Nephron progenitor cell (in vitro differentiated cells): ENCODE results near the gene LYRM4.

Experiments used
- DNase-seq: peaks from one replicate; pipeline ENCODE4 v3.0.0; 2021
- H3K27ac Mint-ChIP-seq: 2 replicates; pipeline ENCODE4 v1.8.0; 2021; ENCODE audit warnings: mild to moderate bottlenecking, moderate library complexity, mixed read lengths
- H3K27me3 Mint-ChIP-seq: 2 replicates; pipeline ENCODE4 v1.8.0; 2021; ENCODE audit warnings: mild to moderate bottlenecking, low read depth, mixed read lengths; ENCODE audit not compliant: poor library complexity
- H3K36me3 Mint-ChIP-seq: 2 replicates; pipeline ENCODE4 v1.8.0; 2021; ENCODE audit warnings: low read depth, mixed read lengths
- H3K4me1 Mint-ChIP-seq: 2 replicates; pipeline ENCODE4 v1.8.0; 2021; ENCODE audit warnings: mixed read lengths
- H3K4me3 Mint-ChIP-seq: 2 replicates; pipeline ENCODE4 v1.8.0; 2021; ENCODE audit warnings: mild to moderate bottlenecking, moderate library complexity, mixed read lengths
- H3K9me3 Mint-ChIP-seq: 2 replicates; pipeline ENCODE4 v1.8.0; 2021; ENCODE audit warnings: mild to moderate bottlenecking, moderate library complexity, mixed read lengths
- CTCF ChIP-seq: fragments of 200-600 bp; sonication (generic); IDR thresholded peaks from 2 replicates; pipeline ENCODE4 v1.5.0; 2021; ENCODE audit warnings: antibody characterized with exemption

Gene LYRM4

DNA sequence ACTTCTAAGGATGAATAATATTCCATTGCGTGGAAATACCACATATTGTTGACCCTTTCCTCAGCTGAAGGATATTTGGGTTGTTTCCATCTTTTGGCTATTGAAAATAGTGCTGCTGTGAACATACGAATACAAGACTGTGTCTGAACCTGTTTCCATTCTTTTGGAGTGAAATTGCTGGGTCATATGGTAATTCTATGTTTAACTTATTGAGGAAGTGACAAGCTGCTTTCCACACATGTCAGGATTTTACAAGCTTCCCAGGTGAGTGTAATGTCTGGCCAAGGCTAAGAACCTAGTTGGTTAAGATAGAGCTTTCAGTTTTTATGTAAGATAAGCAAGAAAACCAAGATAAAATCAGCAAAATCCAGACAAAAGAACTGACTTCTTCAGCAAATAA lies 126.8 kb downstream of the LYRM4 start:
- no peak for TF ChIP-seq CTCF
- Mint-ChIP-seq H3K4me1 (peaks cover 24% of the 10 kb centered on the region), H3K36me3 (peaks cover 21% of the 10 kb centered on the region), H3K27ac (no peak overlapping the region), H3K4me3 (no peak overlapping the region), H3K9me3 (peaks cover 12% of the 10 kb centered on the region), H3K27me3 (peaks cover 2% of the 10 kb centered on the region)
- DNase-seq = no peak

GRCh38 chr6:5132731-5133130 lies 128.0 kb downstream of the LYRM4 start:
- H3K4me3 Mint-ChIP-seq = no peak overlapping the region
- DNase-seq = no peak
- H3K27ac Mint-ChIP-seq = peak overlapping the region; percentile 66
- H3K9me3 Mint-ChIP-seq = peaks cover 12% of the 10 kb centered on the region
- peaks cover 21% of the 10 kb centered on the region for H3K36me3 Mint-ChIP-seq
- peaks cover 24% of the 10 kb centered on the region for H3K4me1 Mint-ChIP-seq
- no peak for TF ChIP-seq CTCF
- H3K27me3 Mint-ChIP-seq = peaks cover 2% of the 10 kb centered on the region

DNA sequence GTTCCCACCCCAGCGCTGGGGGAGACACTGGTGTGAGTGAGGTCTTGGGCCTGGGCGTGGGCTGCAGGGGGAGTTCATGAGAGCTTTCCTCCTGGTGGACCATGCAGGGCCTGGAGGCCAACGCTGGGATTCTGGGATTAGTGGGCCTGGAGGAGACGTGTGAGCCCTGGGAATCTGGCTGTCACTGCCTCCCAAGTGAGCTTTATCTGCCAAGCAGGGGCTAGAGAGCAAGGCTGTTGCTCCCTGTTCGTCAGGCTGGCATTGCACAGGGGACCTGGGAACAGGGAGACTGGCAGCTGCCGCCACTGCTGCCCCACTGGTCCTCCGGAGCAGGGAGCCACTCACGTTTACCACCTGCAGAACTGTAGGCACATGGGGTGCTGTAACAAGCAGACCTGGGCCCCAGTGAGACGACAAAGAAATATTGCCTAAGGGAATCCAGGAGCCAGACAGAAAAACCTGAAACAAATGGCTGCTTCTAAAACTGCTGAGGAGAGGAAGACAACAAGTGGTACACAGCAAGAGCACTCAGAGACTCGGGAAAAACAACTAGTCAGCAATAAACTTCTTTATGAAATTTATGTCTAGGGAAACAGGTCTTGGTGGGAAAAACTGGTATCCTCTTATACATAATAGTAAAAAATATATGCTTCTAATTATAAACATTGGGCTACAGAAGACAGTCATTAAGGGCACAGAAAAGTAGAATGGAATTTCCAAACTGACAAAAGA lies 130.4 kb downstream of the LYRM4 start:
- DNase-seq = no peak
- TF ChIP-seq CTCF = no peak
- H3K27ac Mint-ChIP-seq = no peak overlapping the region
- peaks cover 24% of the 10 kb centered on the region for H3K4me1 Mint-ChIP-seq
- H3K9me3 Mint-ChIP-seq = peaks cover 6% of the 10 kb centered on the region
- no peak overlapping the region for H3K4me3 Mint-ChIP-seq
- H3K27me3 Mint-ChIP-seq = peaks cover 6% of the 10 kb centered on the region
- H3K36me3 Mint-ChIP-seq = peaks cover 21% of the 10 kb centered on the region

DNA sequence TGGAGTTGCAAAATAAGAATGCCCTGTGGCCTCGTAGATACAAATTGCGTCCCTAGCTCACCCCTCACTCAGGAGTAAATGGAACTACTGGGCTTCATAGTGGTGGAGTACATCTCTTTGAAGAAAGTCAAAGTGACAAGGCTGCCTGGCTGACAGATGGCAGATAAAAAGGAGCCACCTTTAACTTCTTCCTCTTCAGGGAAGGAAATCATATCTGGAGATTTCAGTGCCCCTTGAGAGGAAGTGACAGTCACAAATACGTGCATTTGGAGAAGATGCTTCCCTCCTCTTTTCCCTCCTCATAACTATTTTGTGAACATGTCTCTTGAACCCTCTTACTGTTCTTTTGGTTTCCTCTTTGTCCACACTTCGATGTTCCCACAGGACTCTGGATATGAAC lies 132.4 kb downstream of the LYRM4 start:
- Mint-ChIP-seq H3K27me3 (peaks cover 6% of the 10 kb centered on the region), H3K9me3 (no peaks in the 10 kb centered on the region), H3K4me1 (peaks cover 24% of the 10 kb centered on the region), H3K4me3 (no peak overlapping the region), H3K27ac (no peak overlapping the region), H3K36me3 (peaks cover 12% of the 10 kb centered on the region)
- TF ChIP-seq CTCF = no peak
- DNase-seq = no peak

- DNase-seq = no peak
- peaks cover 6% of the 10 kb centered on the region for H3K27me3 Mint-ChIP-seq
- no peaks in the 10 kb centered on the region for H3K9me3 Mint-ChIP-seq
- TF ChIP-seq CTCF = no peak
- peaks cover 12% of the 10 kb centered on the region for H3K36me3 Mint-ChIP-seq
- peaks cover 17% of the 10 kb centered on the region for H3K4me1 Mint-ChIP-seq
- no peak overlapping the region for H3K27ac Mint-ChIP-seq
- H3K4me3 Mint-ChIP-seq = no peak overlapping the region
Observed at GRCh38 chr6:5127106-5127687, 133.6 kb downstream of the LYRM4 start.

DNA sequence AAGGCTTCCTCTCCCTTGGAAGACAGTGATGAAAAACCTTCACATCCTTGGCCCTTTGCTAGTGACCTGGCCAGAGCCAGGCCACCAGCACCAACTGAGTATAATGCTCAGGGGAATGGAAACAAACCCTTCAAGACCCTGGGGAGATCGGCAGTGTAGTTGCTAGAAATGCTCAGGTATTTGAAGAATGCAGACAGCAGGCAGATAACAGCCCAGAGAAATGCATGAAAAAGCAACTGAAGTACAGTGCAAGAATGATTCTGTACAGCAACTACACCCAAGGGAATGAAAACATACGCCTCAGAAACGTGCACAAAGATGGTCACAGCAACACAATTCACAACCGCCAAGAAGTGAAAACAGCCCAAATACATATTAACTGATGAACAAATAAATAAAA lies 134.5 kb downstream of the LYRM4 start:
- no peak for DNase-seq
- Mint-ChIP-seq H3K36me3 (peaks cover 12% of the 10 kb centered on the region), H3K27me3 (peaks cover 6% of the 10 kb centered on the region), H3K4me3 (no peak overlapping the region), H3K4me1 (peaks cover 17% of the 10 kb centered on the region), H3K9me3 (no peaks in the 10 kb centered on the region), H3K27ac (no peak overlapping the region)
- TF ChIP-seq CTCF = no peak
